HepG2 (cell line): Measurements from ENCODE around the gene WWP2. TPM values are rescaled to one million over a fixed set of nuclear protein-coding genes. Genes with fewer than 3 reads are reported as not detected.

Source experiments
- ATAC-seq: fragments of 200-7000 bp; cut with Tn5 transposase; 3 replicates; pipeline ENCODE4 v1.9.1; 2020; ENCODE audit warnings: mild to moderate bottlenecking, moderate library complexity
- BruUV-seq: library from RNA; stranded (reverse); fragments of 400-500 nt; replicated peaks from 2 replicates; lab custom pipeline; 2021; lab: Mats Ljungman, UMichigan
- CTCF ChIA-PET: fragments of 300-600 bp; formaldehyde crosslinking; extraction: SDS; loops from one replicate; lab custom pipeline; 2021; ENCODE audit warnings: low total read pairs, inconsistent platforms, low intra/inter-chr PET ratio; lab: Yijun Ruan, JAX
- POLR2A ChIA-PET: fragments of 350-600 bp; sonication (Branson Sonifier 250); formaldehyde crosslinking; loops from one replicate; lab custom pipeline; 2020; ENCODE audit warnings: antibody characterized with exemption, inconsistent platforms; lab: Yijun Ruan, JAX
- DNase-seq: peaks from one replicate; pipeline ENCODE4 v3.0.0-alpha.2; 2015; ENCODE audit warnings: low spot score
- FAIRE-seq: peaks from 3 replicates; lab custom pipeline; 2011; peaks lifted over from hg19 to GRCh38; lab: Jason Lieb, UNC
- H2AFZ ChIP-seq: one replicate; pipeline ENCODE4 v1.6.1; 2011; ENCODE audit warnings: low read length, inconsistent platforms
- H3K27ac ChIP-seq: fragments of 300-600 bp; 3 replicates; pipeline ENCODE4 v1.8.0; 2011; ENCODE audit warnings: mixed run types, mild to moderate bottlenecking, mixed read lengths, low read length, inconsistent platforms; ENCODE audit not compliant: insufficient read depth; ENCODE audit errors: extremely low read length
- H3K27me3 ChIP-seq, 2 experiments: fragments of 200-600 bp in 1 of 2; 2 replicates in 1 of 2; 3 replicates in 1 of 2; pipeline versions ENCODE4 v1.6.0 to v1.8.0; 2011; ENCODE audit warnings: low read length in 2 of 2, mild to moderate bottlenecking in 2 of 2, moderate library complexity in 2 of 2, inconsistent platforms in 1 of 2; ENCODE audit not compliant: insufficient read depth in 2 of 2, control insufficient read depth in 1 of 2
- H3K36me3 ChIP-seq, 2 experiments: fragments of 200-600 bp in 1 of 2; replicated peaks in 1 of 2; 2 replicates in 1 of 2; 3 replicates in 1 of 2; pipeline versions ENCODE4 v1.5.1 to v1.8.0; 2011; ENCODE audit warnings: low read length in 2 of 2, inconsistent platforms in 1 of 2; ENCODE audit not compliant: insufficient read depth in 2 of 2, control insufficient read depth in 1 of 2
- H3K4me1 ChIP-seq: 2 replicates; pipeline ENCODE4 v1.5.1; 2012; ENCODE audit warnings: low read length, inconsistent platforms; ENCODE audit not compliant: insufficient read depth
- H3K4me2 ChIP-seq: 2 replicates; pipeline ENCODE4 v1.6.0; 2011; ENCODE audit warnings: low read depth, low read length, inconsistent platforms
- H3K4me3 ChIP-seq, 3 experiments: fragments of 200-600 bp in 1 of 3; sonication (generic), shearing (Covaris generic) in 1 of 3; replicated peaks in 1 of 3; 2 replicates each; pipeline ENCODE4 v1.5.1; 2011 to 2016; ENCODE audit warnings: low read length in 3 of 3, inconsistent platforms in 2 of 3, low read depth in 2 of 3, mild to moderate bottlenecking in 2 of 3, control low read depth in 1 of 3, mixed read lengths in 1 of 3; ENCODE audit not compliant: insufficient read depth in 1 of 3
- H3K79me2 ChIP-seq: one replicate; pipeline ENCODE4 v1.6.1; 2011; ENCODE audit warnings: low read length, inconsistent platforms; ENCODE audit not compliant: insufficient read depth
- H3K9ac ChIP-seq: 2 replicates; pipeline ENCODE4 v1.6.0; 2011; ENCODE audit warnings: mild to moderate bottlenecking, low read depth, low read length, inconsistent platforms; ENCODE audit not compliant: insufficient read depth
- H3K9me3 ChIP-seq: 2 replicates; pipeline ENCODE4 v1.5.1; 2012; ENCODE audit warnings: mild to moderate bottlenecking, low read length
- H4K20me1 ChIP-seq: 2 replicates; pipeline ENCODE4 v1.6.0; 2011; ENCODE audit warnings: inconsistent platforms, mild to moderate bottlenecking, low read length, moderate library complexity; ENCODE audit not compliant: insufficient read depth
- FOXO1 ChIP-seq: sonication (generic); formaldehyde crosslinking; IDR thresholded peaks from 2 replicates; pipeline ENCODE4 v1.4.0; 2020; ENCODE audit warnings: missing genetic modification reagents
- ISL2 ChIP-seq: sonication (generic); formaldehyde crosslinking; IDR thresholded peaks from 2 replicates; pipeline ENCODE4 v1.5.0; 2020; ENCODE audit warnings: missing genetic modification reagents
- KLF12 ChIP-seq: sonication (generic); formaldehyde crosslinking; IDR thresholded peaks from 2 replicates; pipeline ENCODE4 v1.4.0; 2020; ENCODE audit warnings: missing genetic modification reagents, borderline replicate concordance
- MTERF4 ChIP-seq: sonication (generic); formaldehyde crosslinking; IDR thresholded peaks from 2 replicates; pipeline ENCODE4 v1.8.0; 2023; ENCODE audit warnings: mild to moderate bottlenecking, missing genetic modification reagents
- NCOA2 ChIP-seq: sonication (generic); formaldehyde crosslinking; IDR thresholded peaks from 2 replicates; pipeline ENCODE4 v1.8.0; 2022; ENCODE audit warnings: inconsistent platforms
- NFE2 ChIP-seq: sonication (generic); formaldehyde crosslinking; IDR thresholded peaks from 2 replicates; pipeline ENCODE4 v1.4.0; 2020; ENCODE audit warnings: missing genetic modification reagents
- PBX3 ChIP-seq: sonication (generic); formaldehyde crosslinking; IDR thresholded peaks from 2 replicates; pipeline ENCODE4 v1.8.1; 2023; ENCODE audit warnings: missing genetic modification reagents, inconsistent platforms, borderline replicate concordance
- STAT6 ChIP-seq: sonication (generic); formaldehyde crosslinking; IDR thresholded peaks from 2 replicates; pipeline ENCODE4 v1.4.0; 2020; ENCODE audit warnings: missing genetic modification reagents, mild to moderate bottlenecking, borderline replicate concordance
- YEATS2 ChIP-seq: sonication (generic); formaldehyde crosslinking; IDR thresholded peaks from 2 replicates; pipeline ENCODE4 v1.4.0; 2020; ENCODE audit warnings: missing genetic modification reagents, borderline replicate concordance
- ZFP41 ChIP-seq: sonication (generic); formaldehyde crosslinking; IDR thresholded peaks from 2 replicates; pipeline ENCODE4 v1.4.0; 2020; ENCODE audit warnings: mild to moderate bottlenecking, missing genetic modification reagents, borderline replicate concordance
- ZFY ChIP-seq: sonication (generic); formaldehyde crosslinking; IDR thresholded peaks from 2 replicates; pipeline ENCODE4 v1.4.0; 2020; ENCODE audit warnings: missing genetic modification reagents
- ZNF512 ChIP-seq: sonication (generic); formaldehyde crosslinking; IDR thresholded peaks from 2 replicates; pipeline ENCODE4 v1.4.0; 2020; ENCODE audit warnings: mild to moderate bottlenecking, missing genetic modification reagents
- ZSCAN25 ChIP-seq: sonication (generic); formaldehyde crosslinking; IDR thresholded peaks from 2 replicates; pipeline ENCODE4 v1.8.0; 2022; ENCODE audit warnings: mild to moderate bottlenecking, missing genetic modification reagents
- WGBS: methylation state at CpG from one replicate; pipeline ENCODE4 v1.1.6; 2017; ENCODE audit warnings: low lambda C conversion rate; 5-methylcytosine and 5-hydroxymethylcytosine counted together
- in situ Hi-C: cut with HindIII; loops from 2 replicates; pipeline ENCODE4 v1.10.0; 2017; ENCODE audit warnings: low pct_unique_long_range_greater_than_20kb; ENCODE audit not compliant: extremely low pct_ligation_motif_present
- intact Hi-C: fragments of 100-400 bp; cut with micrococcal nuclease; formaldehyde crosslinking; loops from one replicate; pipeline ENCODE4 v1.10.0; 2022; ENCODE audit not compliant: unreplicated experiment
- polyA plus RNA-seq, 8 experiments: library from polyadenylated mRNA; depleted of rRNA in 3 of 8; stranded (reverse) in 7 of 8; unstranded in 1 of 8; fragments of >200 nt; fragmentation: Illumina TruSeq in 4 of 8; extraction: Trizol in 4 of 8; gene quantifications; 2 replicates each; pipeline versions ENCODE4 v1.2.1 to v1.2.3, GENCODE V29; 2011 to 2016; ENCODE audit warnings: low read depth in 4 of 8, missing spikeins in 1 of 8, mixed read lengths in 1 of 8; ENCODE audit not compliant: insufficient read depth in 1 of 8
- total RNA-seq, 5 experiments: library from RNA; depleted of rRNA; stranded (reverse); fragments of >200 nt; fragmentation: Illumina TruSeq; extraction: Trizol; gene quantifications; 2 replicates each; pipeline ENCODE4 v1.2.3, GENCODE V29; 2016; ENCODE audit warnings: low read depth in 1 of 5

WWP2 gene
- total and polyA plus RNA-seq, 2 of the 13 experiments (the other 11 are each of a cell fraction or from before 2014, with no cell fraction given), result 11.4 to 28.2 TPM

- FAIRE-seq (no peak), DNase-seq (no peak), ATAC-seq (no peak)
- BruUV-seq, result no TSS peak
- no peak overlapping the region for H3K4me2 ChIP-seq
- no peak overlapping the region for H3K9ac ChIP-seq
- H3K36me3 ChIP-seq, result peaks cover 2 to 5% of the 10 kb centered on the region in 2 experiments; a peak in 1 of 5 replicates
- H3K9me3 ChIP-seq, result no peaks in the 10 kb centered on the region
- intact Hi-C loops (no loop called here), in situ Hi-C loops (no loop called here)
- H3K27ac ChIP-seq, result no peak overlapping the region
- CTCF ChIA-PET, result no interaction called here
- H3K4me1 ChIP-seq, result peaks cover 73% of the 10 kb centered on the region
- H4K20me1 ChIP-seq, result no peaks in the 10 kb centered on the region
- H3K79me2 ChIP-seq, result no peaks in the 10 kb centered on the region
- no peak overlapping the region for H2AFZ ChIP-seq
- no peaks in the 10 kb centered on the region for H3K27me3 ChIP-seq
- 96% methylated on average over 8 of the region's 8 CpGs for WGBS
- POLR2A ChIA-PET, result no interaction called here
- H3K4me3 ChIP-seq, result no peak overlapping the region
- TF ChIP-seq ZFY (no peak), ZNF512 (CRISPR knock-in tag) (no peak), KLF12 (CRISPR knock-in tag) (no peak), MTERF4 (no peak), YEATS2 (CRISPR knock-in tag) (no peak), STAT6 (CRISPR knock-in tag) (no peak), ISL2 (CRISPR knock-in tag) (no peak), PBX3 (CRISPR knock-in tag) (no peak), NCOA2 (CRISPR knock-in tag) (no peak), NFE2 (no peak), ZSCAN25 (CRISPR knock-in tag) (no peak), FOXO1 (CRISPR knock-in tag) (no peak), ZFP41 (CRISPR knock-in tag) (no peak)
Observed at GRCh38 chr16:69818891-69819545, 56.9 kb downstream of the WWP2 start.
